ENCODE results near the gene PIAS1.

The PIAS1 gene

DNA sequence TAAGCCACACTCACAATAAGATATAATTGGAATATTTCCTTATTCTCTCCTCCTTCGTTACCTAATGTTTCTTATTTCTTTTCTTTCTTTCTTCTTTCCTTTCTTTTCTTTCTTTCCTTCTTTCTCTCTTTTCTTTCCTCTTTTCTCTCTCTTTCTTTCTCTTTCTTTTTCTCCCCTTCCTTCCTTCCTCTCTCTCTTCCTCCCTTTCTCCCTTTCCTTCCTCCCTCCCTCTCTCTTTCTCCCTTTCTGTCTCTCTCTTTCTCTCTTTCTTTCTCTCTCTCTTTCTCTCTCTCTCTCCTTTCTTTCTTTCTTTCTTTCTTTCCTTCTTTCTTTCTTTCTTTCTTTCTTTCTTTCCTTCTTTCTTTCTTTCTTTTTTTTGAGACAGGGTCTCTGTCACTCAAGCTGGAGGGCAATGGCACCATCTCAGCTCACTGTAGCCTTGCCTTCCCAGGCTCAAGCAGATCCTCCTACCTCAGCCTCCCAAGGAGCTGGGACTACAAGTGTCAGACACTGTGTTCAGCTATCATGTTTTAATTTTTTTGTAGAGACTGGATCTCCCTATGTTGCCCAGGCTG, 19.3 kb upstream of the PIAS1 start:
- no peak overlapping the region for H3K4me3 ChIP-seq (replicated peaks; ENCODE audit: low read depth, low read length)
- TF ChIP-seq, protein P1, sequence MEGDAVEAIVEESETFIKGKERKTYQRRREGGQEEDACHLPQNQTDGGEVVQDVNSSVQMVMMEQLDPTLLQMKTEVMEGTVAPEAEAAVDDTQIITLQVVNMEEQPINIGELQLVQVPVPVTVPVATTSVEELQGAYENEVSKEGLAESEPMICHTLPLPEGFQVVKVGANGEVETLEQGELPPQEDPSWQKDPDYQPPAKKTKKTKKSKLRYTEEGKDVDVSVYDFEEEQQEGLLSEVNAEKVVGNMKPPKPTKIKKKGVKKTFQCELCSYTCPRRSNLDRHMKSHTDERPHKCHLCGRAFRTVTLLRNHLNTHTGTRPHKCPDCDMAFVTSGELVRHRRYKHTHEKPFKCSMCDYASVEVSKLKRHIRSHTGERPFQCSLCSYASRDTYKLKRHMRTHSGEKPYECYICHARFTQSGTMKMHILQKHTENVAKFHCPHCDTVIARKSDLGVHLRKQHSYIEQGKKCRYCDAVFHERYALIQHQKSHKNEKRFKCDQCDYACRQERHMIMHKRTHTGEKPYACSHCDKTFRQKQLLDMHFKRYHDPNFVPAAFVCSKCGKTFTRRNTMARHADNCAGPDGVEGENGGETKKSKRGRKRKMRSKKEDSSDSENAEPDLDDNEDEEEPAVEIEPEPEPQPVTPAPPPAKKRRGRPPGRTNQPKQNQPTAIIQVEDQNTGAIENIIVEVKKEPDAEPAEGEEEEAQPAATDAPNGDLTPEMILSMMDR (IDR thresholded peaks at IDR 0.05; ENCODE audit: low read depth, low read length, missing control alignments), result no peak
- DNase-seq (ENCODE audit: extremely low read depth, low read depth), result no peak

DNA sequence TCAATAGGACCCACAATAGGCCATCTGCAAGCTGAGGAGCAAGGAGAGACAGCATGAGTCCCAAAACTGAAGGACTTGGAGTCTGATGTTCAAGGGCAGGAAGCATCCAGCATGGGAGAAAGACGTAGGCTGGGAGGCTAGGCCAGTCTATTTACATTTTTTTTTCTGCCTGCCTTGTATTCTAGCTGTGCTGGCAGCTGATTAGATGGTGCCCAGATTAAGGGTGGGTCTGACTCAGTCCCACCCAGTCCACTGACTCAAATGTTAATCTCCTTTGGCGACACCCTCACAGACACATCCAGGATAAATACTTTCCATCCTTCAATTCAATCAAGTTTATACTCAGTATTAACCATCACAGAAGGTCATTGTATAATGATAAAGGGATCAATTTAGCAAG, 15.9 kb upstream of the PIAS1 start:
- no peak for DNase-seq (ENCODE audit: extremely low read depth, low read depth)
- H3K4me3 ChIP-seq (replicated peaks; ENCODE audit: low read depth, low read length), result no peak overlapping the region
- TF ChIP-seq, protein P1 (IDR thresholded peaks at IDR 0.05; ENCODE audit: low read depth, low read length, missing control alignments), result no peak

DNA sequence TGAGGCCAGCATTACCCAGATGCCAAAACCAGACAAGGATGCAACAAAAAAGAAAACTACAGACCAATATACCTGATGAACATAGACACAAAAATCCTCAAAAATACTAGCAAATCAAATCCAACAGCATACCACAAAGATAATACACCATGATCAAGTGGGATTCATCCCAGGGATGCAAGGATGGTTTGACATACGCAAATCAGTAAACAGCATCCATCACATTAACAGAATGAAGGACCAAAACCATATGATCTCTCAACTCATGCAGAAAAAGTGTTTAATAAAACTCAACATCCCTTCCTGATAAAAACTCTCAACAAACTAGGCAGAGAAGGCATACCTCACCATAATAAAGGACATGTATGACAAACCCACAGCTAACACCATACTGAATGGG, 14.0 kb upstream of the PIAS1 start:
- no peak overlapping the region for H3K4me3 ChIP-seq (replicated peaks; ENCODE audit: low read depth, low read length)
- TF ChIP-seq, protein P1 (IDR thresholded peaks at IDR 0.05; ENCODE audit: low read depth, low read length, missing control alignments), result no peak
- DNase-seq (ENCODE audit: extremely low read depth, low read depth), result no peak

DNA sequence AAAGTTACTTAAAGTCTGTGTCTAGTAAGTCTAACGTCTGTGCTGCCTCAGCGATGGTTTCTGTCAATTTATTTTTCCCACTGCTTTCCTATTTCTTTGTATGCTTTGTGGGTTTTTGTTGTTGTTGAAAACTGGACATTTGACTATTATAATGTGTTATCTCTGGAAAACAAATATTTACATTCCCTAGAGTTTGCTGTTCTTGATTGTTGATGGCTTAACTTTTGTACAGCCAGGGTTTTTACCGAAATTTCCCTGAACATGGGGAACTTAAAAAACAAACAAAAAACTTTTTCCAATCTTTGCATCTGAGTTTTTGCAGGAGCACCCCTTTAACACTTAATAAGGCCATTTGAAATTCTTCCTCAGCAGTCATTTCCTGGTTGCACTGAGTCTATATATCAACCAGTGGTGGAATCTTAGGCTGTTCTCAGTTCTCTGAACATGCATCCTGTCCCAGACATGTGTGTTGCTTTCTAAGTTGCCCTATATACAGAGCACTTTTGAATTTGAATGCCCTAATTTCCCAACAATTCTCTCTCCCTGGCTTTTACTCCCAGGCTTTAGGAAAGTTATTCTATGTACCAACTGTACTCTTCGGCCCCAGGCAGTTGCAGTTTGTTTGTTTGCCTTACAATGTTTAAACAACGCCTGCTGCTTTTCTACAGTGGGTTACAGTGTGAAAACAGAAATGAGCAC, 11.8 kb upstream of the PIAS1 start:
- DNase-seq (ENCODE audit: extremely low read depth, low read depth), result no peak
- TF ChIP-seq, protein P1 (IDR thresholded peaks at IDR 0.05; ENCODE audit: low read depth, low read length, missing control alignments), result no peak
- no peak overlapping the region for H3K4me3 ChIP-seq (replicated peaks; ENCODE audit: low read depth, low read length)

DNA sequence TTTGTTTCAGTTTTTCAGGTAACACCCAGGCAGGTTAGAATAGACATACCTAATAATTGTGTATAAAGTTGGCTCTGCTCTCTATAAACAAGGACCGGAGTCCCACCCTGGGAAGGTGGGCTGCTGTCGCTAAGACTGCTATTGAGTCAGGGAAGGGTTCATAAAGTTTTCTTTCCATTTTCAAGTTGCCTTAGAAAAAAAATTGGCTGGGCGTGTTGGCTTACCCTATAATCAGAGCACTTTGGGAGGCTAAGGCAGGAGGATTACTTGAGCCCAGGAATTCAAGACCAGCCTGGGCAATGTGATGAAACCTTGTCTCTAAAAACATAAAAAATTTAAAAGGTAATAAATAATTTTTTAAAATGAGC, 11.3 kb upstream of the PIAS1 start:
- DNase-seq (ENCODE audit: extremely low read depth, low read depth), result no peak
- no peak overlapping the region for H3K4me3 ChIP-seq (replicated peaks; ENCODE audit: low read depth, low read length)
- TF ChIP-seq, protein P1 (IDR thresholded peaks at IDR 0.05; ENCODE audit: low read depth, low read length, missing control alignments), result no peak

DNA sequence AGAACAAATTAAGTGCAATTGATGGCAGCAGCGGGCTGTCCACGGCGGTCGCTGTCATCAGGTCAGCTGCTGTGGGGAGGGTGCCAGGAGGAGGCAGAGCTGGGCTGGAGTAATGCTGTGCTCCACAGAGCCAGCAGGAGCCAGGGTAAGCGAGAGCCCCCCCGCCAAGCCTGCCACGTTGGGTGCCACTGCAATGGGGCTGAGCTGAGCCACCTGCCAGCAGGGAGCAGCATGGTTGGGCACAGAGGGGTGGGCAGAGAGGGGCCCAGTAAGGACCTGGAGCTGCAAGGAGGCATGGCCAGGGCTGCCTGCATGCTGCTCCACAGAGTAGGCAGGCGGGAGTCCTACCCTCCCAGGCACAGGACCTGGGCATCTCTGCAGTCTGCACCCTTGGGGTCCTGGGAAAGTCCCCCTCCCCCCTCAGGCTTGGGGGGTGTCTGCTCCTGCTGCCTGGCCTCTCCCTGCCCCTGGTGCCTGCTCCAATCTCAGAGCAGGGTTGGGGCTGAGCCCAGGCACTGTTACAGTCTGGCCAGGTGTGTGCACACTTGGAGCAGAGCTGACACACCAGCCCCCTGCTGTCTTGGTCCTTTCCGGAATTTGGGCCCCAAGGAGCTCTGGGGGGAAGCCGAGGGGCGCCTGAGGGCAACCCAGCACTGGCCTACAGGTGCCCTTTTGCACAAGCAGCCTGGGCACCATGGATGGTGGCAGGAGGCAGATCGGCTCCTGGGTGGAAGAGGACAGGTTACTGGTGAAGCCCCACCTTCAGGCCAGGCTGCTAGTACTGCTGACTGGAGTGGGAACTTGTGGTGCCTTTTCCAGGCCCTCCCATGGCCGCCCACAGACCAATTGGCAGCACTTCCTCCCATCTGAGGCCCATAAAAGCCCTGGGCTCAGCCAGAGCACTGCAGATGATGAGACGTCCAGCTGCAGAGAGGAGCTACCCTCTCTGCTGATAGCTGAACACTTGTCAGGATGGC, 8.5 kb upstream of the PIAS1 start:
- TF ChIP-seq, protein P1 (IDR thresholded peaks at IDR 0.05; ENCODE audit: low read depth, low read length, missing control alignments), result no peak
- DNase-seq (ENCODE audit: extremely low read depth, low read depth), result no peak
- H3K4me3 ChIP-seq (replicated peaks; ENCODE audit: low read depth, low read length), result no peak overlapping the region

All from HFF-Myc (cell line).